ENCODE results near the gene PPIL1.

PPIL1 gene

GRCh38 chr6:36853325-36853724 is 21.3 kb downstream of the PPIL1 start:
- DNase-seq, result no peak

GRCh38 chr6:36852481-36853147 is 22.0 kb downstream of the PPIL1 start:
- DNase-seq, result no peak

- no peak for DNase-seq
Measured at GRCh38 chr6:36851626-36852025, 23.0 kb downstream of the PPIL1 start.

- DNase-seq, result peak; percentile 38
Measured at GRCh38 chr6:36851149-36851614, 23.4 kb downstream of the PPIL1 start.

GRCh38 chr6:36850021-36850420 is 24.6 kb downstream of the PPIL1 start:
- no peak for DNase-seq

GRCh38 chr6:36848658-36849441 is 25.8 kb downstream of the PPIL1 start:
- no peak for DNase-seq

GRCh38 chr6:36847991-36848390 is 26.6 kb downstream of the PPIL1 start:
- DNase-seq, result no peak

GRCh38 chr6:36847152-36847551 is 27.5 kb downstream of the PPIL1 start:
- DNase-seq, result no peak

- DNase-seq, result no peak
Measured at GRCh38 chr6:36845233-36845632, 29.4 kb downstream of the PPIL1 start.

- DNase-seq, result no peak
Measured at GRCh38 chr6:36844232-36845170, 30.1 kb downstream of the PPIL1 start.

GRCh38 chr6:36843170-36843569 is 31.4 kb downstream of the PPIL1 start:
- DNase-seq, result no peak

GRCh38 chr6:36841756-36842155 is 32.8 kb downstream of the PPIL1 start:
- no peak for DNase-seq

GRCh38 chr6:36840432-36841403 is 33.9 kb downstream of the PPIL1 start:
- peak; percentile 54 for DNase-seq

GRCh38 chr6:36839749-36840431 is 34.7 kb downstream of the PPIL1 start:
- DNase-seq, result peak; percentile 65

- DNase-seq, result peak; percentile 7
Measured at GRCh38 chr6:36838896-36839748, 35.5 kb downstream of the PPIL1 start, which contains the start of gene CPNE5. CPNE5 (minus strand) TSS chr6:36839444; CDS start chr6:36839377, 67 bp downstream.

GRCh38 chr6:36837686-36838085 is 36.9 kb downstream of the PPIL1 start:
- no peak for DNase-seq

GRCh38 chr6:36837022-36837339 is 37.6 kb downstream of the PPIL1 start:
- no peak for DNase-seq

GRCh38 chr6:36836111-36837021 is 38.2 kb downstream of the PPIL1 start:
- no peak for DNase-seq
